ENCODE measurements around the gene TAF1D.

TAF1D gene

GRCh38 chr11:93724089-93724488 is 17.2 kb downstream of the TAF1D start:
- no peak for DNase-seq (ENCODE audit: low read depth in 3 of 3)

GRCh38 chr11:93720522-93720921 is 20.8 kb downstream of the TAF1D start:
- no peak for DNase-seq (ENCODE audit: low read depth in 3 of 3)

GRCh38 chr11:93719310-93719709 is 22.0 kb downstream of the TAF1D start:
- DNase-seq (ENCODE audit: low read depth in 3 of 3), result no peak

DNA sequence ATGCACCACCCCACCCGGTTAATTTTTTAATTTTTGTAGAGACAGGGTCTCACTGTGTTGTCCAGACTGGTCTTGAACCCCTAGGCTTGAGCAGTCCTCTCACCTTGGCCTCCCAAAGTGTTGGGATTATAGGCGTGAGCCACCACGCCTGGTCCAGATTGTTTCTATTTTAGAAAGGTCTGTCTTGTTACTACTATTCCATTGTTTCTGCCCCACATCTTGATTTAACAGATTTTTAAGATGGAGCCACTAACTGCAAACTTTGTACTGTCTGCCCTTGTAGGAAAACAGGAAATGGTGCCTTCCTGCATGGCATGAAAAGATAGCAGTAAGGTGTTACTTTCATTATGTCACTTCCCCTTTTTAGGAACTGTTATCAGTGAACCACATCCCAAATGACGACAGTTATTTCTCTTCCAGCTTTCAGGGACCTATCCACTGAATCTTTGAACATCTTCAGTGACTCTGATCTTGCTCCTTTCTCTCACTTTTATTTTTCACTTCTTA is 23.2 kb downstream of the TAF1D start:
- DNase-seq (ENCODE audit: low read depth in 3 of 3), result no peak

GRCh38 chr11:93717501-93717900 is 23.8 kb downstream of the TAF1D start:
- DNase-seq (ENCODE audit: low read depth in 3 of 3), result no peak

GRCh38 chr11:93715797-93716396 is 25.4 kb downstream of the TAF1D start:
- no peak for DNase-seq (ENCODE audit: low read depth in 3 of 3)

- DNase-seq (ENCODE audit: low read depth in 3 of 3), result no peak
Measured at GRCh38 chr11:93712678-93713077, 28.6 kb downstream of the TAF1D start.

- no peak for DNase-seq (ENCODE audit: low read depth in 3 of 3)
Measured at GRCh38 chr11:93710239-93710638, 31.1 kb downstream of the TAF1D start.

DNA sequence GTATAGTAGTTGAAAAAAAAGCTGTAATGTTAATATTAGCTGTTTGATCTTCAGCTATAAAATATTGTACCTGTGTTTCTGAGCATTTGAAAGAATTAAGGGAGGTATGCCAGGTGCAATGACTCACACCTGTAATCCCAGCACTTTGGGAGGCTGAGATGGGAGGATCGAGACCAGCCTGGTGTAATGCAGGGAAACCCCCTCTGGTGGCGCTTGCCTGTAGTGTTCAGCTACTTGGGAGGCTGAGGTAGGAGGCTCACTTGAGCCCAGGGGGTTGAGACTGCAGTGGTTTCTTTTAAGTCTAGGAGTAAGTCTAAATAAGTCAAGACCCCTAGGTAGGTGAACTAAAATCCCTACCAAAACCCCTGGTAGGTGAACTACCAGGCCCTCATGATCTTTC is 37.1 kb downstream of the TAF1D start:
- no peak for DNase-seq (ENCODE audit: low read depth in 3 of 3)

DNA sequence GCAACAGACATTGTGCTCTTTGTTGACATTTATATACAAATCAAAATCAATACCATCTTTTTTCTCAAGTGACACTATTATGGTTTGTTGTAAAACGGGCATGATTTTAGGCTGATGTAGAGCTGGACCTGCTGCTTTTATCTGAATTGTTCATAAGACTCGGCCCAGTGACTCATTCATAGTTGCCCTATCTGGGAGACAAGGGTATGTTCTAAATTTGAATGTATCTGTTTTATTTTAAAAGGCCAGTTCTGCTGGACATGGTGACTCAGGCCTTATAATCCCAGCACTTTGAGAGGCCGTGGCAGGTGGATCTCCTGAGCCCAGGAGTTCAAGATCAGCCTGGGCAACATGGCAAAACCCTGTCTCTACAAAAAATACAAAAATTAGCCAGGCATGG is 40.5 kb downstream of the TAF1D start:
- no peak for DNase-seq (ENCODE audit: low read depth in 3 of 3)

- DNase-seq (ENCODE audit: low read depth in 3 of 3), result no peak
Measured at GRCh38 chr11:93697611-93698010, 43.7 kb downstream of the TAF1D start.

GRCh38 chr11:93694557-93694956 is 46.7 kb downstream of the TAF1D start:
- no peak for DNase-seq (ENCODE audit: low read depth in 3 of 3)

GRCh38 chr11:93694109-93694508 is 47.2 kb downstream of the TAF1D start:
- no peak for DNase-seq (ENCODE audit: low read depth in 3 of 3)

DNA sequence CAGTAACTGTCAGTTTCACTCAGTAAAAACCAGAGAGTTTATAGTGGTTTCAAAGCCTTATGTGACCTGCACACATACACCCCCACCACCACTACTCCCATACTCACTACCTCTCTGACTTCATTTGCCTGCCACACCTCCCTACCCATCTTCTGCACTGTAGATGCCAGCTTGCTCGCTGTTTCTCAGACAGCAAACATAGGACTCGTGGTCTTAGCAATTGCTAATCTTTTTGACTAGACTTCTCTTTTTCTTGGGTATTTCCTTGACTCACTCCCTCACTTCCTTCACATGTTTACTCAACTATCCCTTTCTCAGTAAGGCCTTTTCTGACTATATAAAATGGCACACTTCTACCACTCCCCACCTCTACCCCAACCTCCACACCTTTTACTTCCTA is 52.1 kb downstream of the TAF1D start:
- DNase-seq (ENCODE audit: low read depth in 3 of 3), result no peak

DNA sequence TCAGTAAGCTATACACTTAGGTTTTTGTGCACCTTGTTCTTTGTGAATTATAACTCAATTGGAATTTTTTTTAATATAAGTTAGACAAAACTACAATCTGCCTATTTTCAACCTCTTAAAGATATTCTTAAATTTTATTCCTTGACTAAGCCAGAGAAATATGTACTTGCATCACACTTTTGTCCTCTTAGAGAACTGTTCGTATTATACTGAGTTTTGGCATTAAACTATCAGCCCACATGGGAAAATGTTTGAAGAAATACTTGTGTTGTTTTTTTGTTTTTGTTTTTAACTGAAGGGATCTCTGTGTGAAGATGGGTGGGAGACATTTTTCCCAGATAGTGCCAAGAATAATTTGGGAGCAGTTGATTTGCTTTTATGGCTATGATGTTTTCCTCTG is 54.5 kb downstream of the TAF1D start:
- DNase-seq (ENCODE audit: low read depth in 3 of 3), result no peak

DNA sequence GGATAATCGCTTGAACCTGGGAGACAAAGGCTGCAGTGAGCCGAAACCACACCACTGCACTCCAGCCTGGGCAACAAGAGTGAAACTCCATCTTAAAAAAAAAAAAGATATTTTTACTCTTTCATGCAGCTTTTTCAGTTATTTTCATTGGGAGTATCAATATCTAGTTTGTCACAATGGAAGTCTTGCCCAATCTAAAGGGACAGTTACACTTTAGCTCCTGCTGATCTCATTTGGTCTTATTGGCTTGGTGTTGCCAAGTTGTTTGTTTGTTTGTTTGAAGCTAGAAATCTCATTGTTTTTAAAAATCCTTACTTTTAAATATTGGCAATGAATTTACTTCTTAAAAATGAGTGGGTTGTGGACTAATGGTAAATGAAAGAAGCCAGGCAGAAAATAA is 55.1 kb downstream of the TAF1D start:
- DNase-seq (ENCODE audit: low read depth in 3 of 3), result no peak

Measured in stimulated activated CD4-positive, alpha-beta T cell treated with anti-CD3 and anti-CD28 coated beads, TNF-alpha, amount 100 ng/mL, for 24 hours (primary cell).